ENCODE measurements around the gene GHDC.

- TF ChIP-seq CTCF (IDR thresholded peaks at IDR 0.05; ENCODE audit: poor library complexity, severe bottlenecking): no peak
- no peak for TF ChIP-seq POLR2AphosphoS5 (IDR thresholded peaks at IDR 0.05)
- no peak for TF ChIP-seq EZH2 (IDR thresholded peaks at IDR 0.05; ENCODE audit: borderline replicate concordance, insufficient read depth, low read length, poor library complexity, severe bottlenecking)
These were observed 3.1 kb downstream of the GHDC start for GRCh38 chr17:42191275-42191608.

Measured in neural cell (in vitro differentiated cells).